NCI-H226 (cell line): ENCODE results near the gene CDK8.
"Not testable (repeated sequence)": the region's sequence is repeated elsewhere in the genome, so short reads cannot be mapped to it uniquely, and the experiment has no call there.

Experiments
- DNase-seq: peaks from one replicate; pipeline ENCODE4 v3.0.0-alpha.2; 2015

The CDK8 gene

GRCh38 chr13:26253787-26254582 is at the start of gene CDK8:
Gene CDK8 (plus strand): TSS chr13:26254129. CDS start chr13:26254642, 513 bp downstream.
- DNase-seq = peak; percentile 79

- DNase-seq = no peak
Observed at GRCh38 chr13:26208287-26208686, 45.6 kb upstream of the CDK8 start.

DNA sequence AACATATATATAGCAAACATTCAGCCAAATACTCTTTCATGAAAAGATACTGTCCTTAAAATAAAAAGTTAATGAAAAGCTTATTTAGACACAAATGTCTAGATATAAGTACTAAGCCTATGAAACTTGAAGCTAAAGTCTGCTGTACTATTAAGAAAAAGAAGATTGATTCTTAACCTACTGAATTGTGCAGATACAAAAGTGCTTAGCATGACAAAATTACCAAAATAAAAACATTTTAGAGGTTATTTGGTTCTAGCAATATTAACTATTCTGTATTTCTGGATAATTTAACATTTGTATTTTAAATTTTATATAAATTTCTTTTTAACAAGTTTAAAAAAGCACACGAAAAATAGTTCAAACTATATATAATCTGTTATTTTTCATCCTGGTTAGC is 40.6 kb upstream of the CDK8 start:
- DNase-seq = no peak

DNA sequence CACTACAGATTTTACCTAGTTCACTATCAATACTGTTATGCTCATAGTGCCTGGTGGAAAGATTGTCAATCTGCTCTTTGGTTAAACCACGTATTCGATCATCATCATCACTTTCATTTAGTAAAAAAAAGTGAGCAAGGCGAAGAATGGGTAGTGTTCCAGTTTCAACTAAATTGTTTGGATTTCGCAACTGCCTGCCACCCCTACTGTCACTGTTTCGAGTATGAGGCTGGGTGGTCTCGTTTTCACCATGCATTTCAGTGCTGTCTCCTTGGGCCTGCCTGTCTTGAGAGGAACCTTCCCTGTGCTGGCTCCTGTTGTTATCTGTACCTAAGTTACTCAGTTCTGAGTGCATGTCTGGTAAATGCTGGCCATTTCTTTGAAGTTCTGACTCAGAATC is 39.9 kb upstream of the CDK8 start:
- no peak for DNase-seq

- DNase-seq = no peak
Observed at GRCh38 chr13:26216042-26216441, 37.9 kb upstream of the CDK8 start.

DNA sequence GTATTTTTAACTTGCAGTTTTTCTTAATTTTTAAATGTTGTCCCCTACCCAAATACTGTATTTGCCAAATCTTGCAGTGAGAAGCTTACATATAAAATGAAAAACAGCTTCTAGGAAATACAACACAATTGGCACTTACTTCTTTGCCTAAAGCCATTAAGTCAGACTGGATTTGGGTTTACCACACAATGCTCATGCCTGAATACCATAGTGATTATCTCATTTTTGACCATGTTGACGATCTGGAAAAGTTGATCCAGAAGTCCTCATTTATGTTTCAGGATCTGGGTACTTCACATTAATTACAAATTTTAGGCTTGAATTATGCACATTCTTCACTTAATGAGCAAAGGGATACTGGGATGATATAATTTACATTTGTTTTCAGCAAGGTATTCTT is 34.2 kb upstream of the CDK8 start:
- DNase-seq = no peak

- DNase-seq = no peak
Observed at GRCh38 chr13:26220575-26220974, 33.4 kb upstream of the CDK8 start.

- DNase-seq = no peak
Observed at GRCh38 chr13:26221399-26221720, 32.6 kb upstream of the CDK8 start.

- DNase-seq = peak; percentile 92
Observed at GRCh38 chr13:26221721-26222519, 32.0 kb upstream of the CDK8 start, which contains the start of gene RNF6. Gene RNF6 (minus strand): TSS chr13:26222314. CDS start chr13:26219649, 2,665 bp downstream.

DNA sequence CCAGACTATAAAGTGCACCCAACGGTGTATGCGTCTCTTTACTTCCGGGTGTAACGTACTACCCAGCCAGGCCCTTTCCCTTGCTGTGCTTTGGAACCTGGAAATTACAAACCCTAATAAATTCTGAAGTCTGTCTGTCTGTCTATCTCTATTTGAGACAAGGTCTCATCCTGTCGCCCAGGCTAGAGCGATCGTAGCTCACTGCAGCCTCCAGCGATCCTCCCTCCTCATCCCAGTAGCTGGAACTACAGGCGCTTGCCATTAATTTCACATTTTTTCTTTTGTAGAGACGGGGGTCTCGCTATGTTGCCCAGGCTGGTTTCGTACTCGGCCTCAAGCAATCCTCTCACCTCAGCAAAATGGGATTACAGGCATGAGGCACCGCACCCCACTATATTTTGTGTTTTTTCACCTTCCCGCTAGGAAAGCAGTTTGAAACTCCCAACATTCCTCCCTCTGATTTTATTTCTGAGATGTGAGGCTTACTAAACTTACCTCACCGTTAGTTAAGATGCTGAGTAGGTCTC is 31.3 kb upstream of the CDK8 start:
- DNase-seq = no peak

DNA sequence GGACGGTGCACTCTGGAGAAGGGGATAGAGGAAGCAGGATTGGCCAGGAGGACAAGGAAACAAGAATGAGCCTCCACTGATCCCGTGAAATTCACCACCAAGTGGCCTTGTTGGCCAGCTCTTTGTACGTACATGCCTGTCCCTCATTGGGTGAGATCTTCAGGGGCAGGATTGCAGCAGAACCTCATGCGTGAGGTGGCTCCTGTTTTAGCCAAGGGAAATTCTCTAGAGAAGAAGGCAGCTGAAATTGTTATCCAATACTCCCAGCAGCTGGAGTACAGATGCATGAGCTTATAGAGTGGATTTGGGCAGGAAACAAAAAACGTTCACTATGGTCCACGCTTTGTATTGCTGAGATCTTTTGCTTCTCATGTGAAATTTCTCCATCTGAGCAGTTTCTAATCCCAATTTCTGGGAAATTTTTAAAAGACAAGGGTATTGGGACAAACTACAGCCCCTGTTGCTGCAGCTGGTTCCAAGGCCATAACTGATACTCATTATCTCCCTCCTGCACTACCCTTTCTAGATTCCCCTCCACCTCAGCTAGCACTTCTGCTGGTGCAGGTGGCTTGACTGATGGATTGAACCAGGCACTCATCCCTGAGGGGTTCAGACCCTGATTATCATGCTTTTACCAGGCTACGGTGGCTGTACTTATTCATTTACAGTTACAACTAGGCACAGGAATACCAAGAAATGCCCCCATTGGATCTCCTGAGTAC is 27.9 kb upstream of the CDK8 start:
- no peak for DNase-seq

DNA sequence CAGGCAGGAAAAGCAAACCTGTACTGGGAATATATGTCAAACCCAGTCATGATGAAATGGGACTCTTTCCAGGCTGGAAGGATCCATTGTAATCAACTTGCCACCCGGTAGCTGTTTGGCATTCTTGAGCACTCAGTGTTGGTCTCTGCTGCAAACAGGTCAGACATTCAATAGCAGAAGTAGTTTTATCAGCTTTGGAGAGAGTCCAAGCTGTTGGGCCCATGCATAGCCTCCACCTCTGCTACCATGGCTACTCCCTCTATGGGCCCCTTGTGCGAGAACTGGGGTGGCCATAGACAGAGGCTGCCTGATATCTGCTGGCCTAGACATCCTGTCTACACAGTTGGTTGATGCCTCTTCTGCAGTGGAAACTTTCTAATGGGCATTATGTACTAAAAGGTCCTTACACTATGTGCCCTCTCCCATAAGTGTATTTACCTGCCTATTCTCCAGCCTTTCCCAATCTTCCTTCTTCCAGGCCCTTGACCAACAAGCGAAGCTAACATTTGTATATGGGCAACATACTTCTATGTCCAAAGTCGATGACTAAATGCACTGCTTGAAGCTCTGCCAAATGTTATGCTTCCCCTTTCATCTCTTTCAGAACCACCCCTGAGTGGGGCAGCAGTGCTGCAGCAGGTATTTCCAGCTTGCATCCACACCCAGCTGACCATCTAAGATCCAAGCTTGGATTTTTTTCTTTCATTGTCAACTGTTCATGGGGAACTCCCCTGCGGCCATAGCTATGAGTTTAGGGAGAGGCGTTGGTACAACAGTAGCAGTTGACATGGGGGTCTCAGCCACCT is 26.6 kb upstream of the CDK8 start:
- no peak for DNase-seq

- no peak for DNase-seq
Observed at GRCh38 chr13:26228096-26228495, 25.8 kb upstream of the CDK8 start.

DNA sequence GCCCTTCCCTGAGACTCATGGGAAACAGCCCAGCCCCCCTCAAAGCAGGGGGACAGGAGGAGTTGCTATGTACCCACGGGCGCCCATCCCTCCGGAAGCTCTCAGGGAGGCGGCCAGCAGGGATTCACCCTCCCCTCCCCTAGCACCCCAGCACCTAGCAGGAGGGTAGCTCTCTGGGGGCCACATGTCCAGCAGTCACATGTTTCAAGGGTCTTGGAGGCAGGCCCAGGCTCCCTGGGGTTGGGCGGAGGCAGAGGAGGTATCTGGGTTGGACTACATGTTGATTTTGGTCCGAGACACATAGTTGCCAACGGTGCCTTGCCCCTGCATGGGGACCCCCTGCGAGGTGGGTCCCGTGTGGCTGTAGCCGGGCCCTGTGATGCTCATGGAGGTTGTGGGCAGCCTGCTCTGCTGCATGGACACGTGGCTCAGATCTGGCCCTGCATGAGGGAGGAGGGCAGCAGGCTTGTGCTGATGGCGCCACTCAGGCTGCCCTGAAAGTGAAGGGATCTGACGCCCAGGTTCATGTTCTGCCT is 24.8 kb upstream of the CDK8 start:
- no peak for DNase-seq

DNA sequence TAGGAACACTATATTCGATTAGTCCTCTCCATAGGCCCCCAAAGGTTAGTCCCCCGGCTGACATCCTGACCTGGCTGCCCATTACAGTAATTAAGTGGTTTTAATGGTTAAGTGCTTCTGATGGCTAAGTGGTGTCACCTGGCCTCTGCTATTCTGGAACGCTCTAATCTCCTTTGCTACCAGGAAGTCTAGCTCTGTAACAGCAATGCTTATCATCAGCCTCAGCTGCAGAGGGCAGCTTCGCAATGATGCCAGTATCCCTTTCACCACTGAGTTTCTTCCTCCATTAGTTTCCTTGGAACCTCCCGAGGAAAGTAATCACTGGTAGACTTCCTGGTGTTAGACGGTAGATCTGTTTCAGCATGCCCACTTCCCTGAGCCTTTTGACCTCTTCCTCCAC is 23.2 kb upstream of the CDK8 start:
- DNase-seq = no peak

- no peak for DNase-seq
Observed at GRCh38 chr13:26236296-26236695, 17.6 kb upstream of the CDK8 start.

DNA sequence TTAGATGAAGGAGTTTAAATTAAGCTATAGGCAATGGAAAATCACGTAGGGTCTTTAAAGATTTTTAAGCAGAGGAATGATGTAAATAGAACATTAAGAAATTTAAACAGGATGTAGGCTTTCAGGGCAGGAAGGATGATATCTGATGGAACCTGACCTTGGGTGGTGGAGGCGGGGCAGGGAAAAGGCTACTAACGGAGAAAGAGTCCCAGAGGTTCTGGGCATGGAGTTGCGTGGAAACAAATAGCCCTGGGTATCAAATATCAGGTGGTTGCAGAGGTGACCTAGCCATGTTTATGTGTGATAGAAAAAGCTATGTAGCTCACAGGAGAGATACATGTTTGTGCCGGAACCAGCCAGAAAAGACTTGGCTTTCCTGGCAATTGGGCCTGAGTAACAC is 7.8 kb upstream of the CDK8 start:
- no peak for DNase-seq

- no peak for DNase-seq
Observed at GRCh38 chr13:26247011-26247410, 6.9 kb upstream of the CDK8 start.

- DNase-seq = no peak
Observed at GRCh38 chr13:26247608-26248007, 6.3 kb upstream of the CDK8 start.

DNA sequence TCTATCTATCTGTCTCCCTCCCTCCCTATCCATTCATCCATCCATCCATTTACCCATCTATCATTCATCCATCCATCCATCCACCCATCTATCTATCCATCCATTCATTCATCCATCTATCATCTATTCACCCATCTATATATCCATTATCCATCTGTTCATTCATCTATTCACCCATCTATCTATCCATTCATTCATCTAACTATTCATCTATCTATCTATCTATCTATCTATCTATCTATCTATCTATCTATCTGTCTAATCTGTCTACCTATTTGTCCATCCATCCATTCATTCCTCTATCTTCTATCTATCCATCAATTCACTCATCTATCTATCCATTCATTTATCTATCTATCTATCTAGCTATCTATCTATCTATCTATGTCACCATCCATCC is 4.4 kb upstream of the CDK8 start:
- DNase-seq = no peak

DNA sequence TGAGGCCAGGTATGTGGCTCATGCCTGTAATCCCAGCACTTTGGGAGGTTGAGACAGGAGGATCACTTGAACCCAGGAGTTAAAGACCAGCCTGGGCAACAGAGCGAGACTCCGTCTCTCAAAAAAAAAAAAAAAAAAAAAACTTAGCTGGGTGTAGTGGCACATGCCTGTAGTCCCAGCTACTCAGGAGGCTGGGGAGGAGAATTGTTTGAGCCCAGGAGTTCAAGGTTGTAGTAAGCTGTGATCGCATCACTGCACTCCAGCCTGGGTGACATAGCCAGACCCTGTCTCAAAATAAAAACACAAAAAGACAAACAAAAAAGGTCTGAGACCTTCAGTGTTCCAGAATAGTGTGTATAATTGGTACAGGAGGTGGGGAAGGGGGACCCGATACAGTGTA is 1.9 kb upstream of the CDK8 start:
- DNase-seq = not testable (repeated sequence)

DNA sequence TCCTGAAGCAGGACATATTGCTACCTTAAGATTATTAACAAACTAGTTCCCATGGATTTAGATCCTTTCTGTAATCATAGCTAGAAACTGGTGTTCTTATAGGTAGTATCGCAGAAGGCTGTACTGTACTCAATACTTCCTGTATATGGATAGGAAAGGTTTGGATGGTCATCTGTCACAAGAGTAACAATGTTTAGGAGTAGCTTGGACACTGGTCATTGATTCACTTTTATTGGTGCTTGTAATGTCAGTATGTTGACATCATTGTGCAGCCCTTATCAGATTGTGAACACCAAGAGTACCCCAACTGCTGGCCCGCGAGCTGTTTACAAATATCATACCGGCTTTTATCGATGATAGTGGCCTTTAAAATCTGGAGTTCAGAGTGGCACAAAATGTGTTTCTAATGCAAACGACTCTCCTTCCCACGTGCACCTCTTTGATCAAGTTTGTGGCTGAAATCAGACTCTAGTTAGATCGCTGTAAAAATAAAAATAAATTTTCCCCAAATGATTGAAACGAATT is 605 bp upstream of the CDK8 start:
- DNase-seq = no peak
